Immature natural killer cell (primary cell): Measurements from ENCODE around the gene PABPC5. TPM values are rescaled to one million over a fixed set of nuclear protein-coding genes. Genes with fewer than 3 reads are reported as not detected.

Experiments used
- DNase-seq, 3 donors: peaks; one replicate each; pipeline ENCODE4 v3.0.0; 2022; ENCODE audit warnings: mixed read lengths in 1 of 3
- H3K27ac Mint-ChIP-seq, 6 donors: one replicate each; pipeline ENCODE4 v1.8.0; 2020; ENCODE audit warnings: mixed read lengths in 6 of 6, mild to moderate bottlenecking in 5 of 6, inconsistent platforms in 4 of 6, moderate library complexity in 3 of 6
- H3K27me3 Mint-ChIP-seq, 3 donors: one replicate each; pipeline ENCODE4 v1.8.0; 2020 to 2021; ENCODE audit warnings: low read depth in 3 of 3, mild to moderate bottlenecking in 3 of 3, mixed read lengths in 3 of 3, moderate library complexity in 3 of 3, inconsistent platforms in 1 of 3
- H3K36me3 Mint-ChIP-seq, 3 donors: one replicate each; pipeline ENCODE4 v1.8.0; 2020; ENCODE audit warnings: mixed read lengths in 3 of 3, inconsistent platforms in 2 of 3, mild to moderate bottlenecking in 2 of 3
- H3K4me1 Mint-ChIP-seq, 2 donors: one replicate each; pipeline ENCODE4 v1.8.0; 2020; ENCODE audit warnings: inconsistent platforms in 2 of 2, mild to moderate bottlenecking in 2 of 2, mixed read lengths in 2 of 2, moderate library complexity in 1 of 2
- H3K4me3 Mint-ChIP-seq, 5 donors: one replicate each; pipeline ENCODE4 v1.8.0; 2020; ENCODE audit warnings: mild to moderate bottlenecking in 5 of 5, mixed read lengths in 5 of 5, inconsistent platforms in 3 of 5, moderate library complexity in 3 of 5
- H3K9me3 Mint-ChIP-seq, 6 donors: one replicate each; pipeline ENCODE4 v1.8.0; 2020; ENCODE audit warnings: mild to moderate bottlenecking in 6 of 6, mixed read lengths in 6 of 6, inconsistent platforms in 4 of 6, moderate library complexity in 3 of 6
- polyA plus RNA-seq, 3 donors: library from polyadenylated mRNA; unstranded; fragments of 300-500 nt; fragmentation: Illumina TruSeq; gene quantifications; one replicate each; pipeline ENCODE4 v1.2.3, GENCODE V29; 2021

The PABPC5 gene
- not detected for polyA plus RNA-seq

- Mint-ChIP-seq H3K9me3 (peaks cover 0 to 4% (median 0%) of the 10 kb centered on the region in 6 donors), H3K27me3 (peaks cover 0 to 9% (median 4%) of the 10 kb centered on the region in 3 donors), H3K27ac (no peak within 1 kb of the TSS), H3K4me1 (peaks cover 0 to 2% of the 10 kb centered on the region in 2 donors), H3K4me3 (no peak within 1 kb of the TSS), H3K36me3 (no peaks in the 10 kb centered on the region)
- DNase-seq: no peak
Measured at GRCh38 chrX:91434351-91435168, at the start of gene PABPC5. PABPC5 (plus strand) TSS chrX:91434839; CDS start chrX:91435578, 739 bp downstream.

DNA sequence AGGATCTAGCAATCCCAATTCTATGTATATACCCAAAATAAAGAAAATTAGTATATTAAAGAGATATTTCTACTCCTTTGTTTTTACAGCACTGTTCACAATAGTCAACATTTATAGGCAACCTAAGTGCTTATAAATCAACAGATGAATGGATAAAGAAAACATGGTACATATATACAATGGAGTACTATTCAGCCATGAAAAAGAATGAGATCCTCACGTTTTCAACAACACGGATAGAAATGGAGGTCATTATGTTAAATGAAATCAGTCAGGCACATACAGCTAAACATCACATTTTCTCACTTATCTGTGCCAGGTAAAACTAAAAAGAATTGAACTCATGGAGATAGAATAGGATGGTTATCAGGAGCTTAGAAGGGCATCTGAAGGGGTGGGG, 45.6 kb upstream of the PABPC5 start:
- H3K4me1 Mint-ChIP-seq: no peaks in the 10 kb centered on the region
- H3K27ac Mint-ChIP-seq: no peak overlapping the region
- no peaks in the 10 kb centered on the region for H3K36me3 Mint-ChIP-seq
- DNase-seq: no peak
- H3K9me3 Mint-ChIP-seq: peaks cover 0 to 11% (median 8%) of the 10 kb centered on the region in 6 donors
- H3K4me3 Mint-ChIP-seq: no peak overlapping the region
- H3K27me3 Mint-ChIP-seq: peaks cover 0 to 1% (median 0%) of the 10 kb centered on the region in 3 donors

DNA sequence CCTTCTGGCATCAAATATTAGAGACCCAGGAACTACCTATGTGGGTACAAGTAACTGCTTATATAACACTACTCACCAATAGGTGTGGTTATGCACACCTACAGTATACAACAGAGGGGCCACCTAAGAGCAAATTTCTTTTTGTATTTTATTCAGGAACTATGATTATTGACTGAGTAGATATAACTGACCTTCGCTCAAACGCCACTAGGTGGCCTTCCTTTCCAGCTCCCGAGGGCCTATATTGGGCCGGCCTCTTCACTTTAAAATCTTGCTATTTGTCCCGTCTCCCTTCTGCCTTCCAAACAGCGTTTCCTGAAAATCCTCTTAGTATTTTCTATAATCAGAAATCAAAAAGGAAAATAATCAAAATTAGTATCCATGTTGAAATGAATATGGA, 19.9 kb upstream of the PABPC5 start:
- no peaks in the 10 kb centered on the region for H3K4me1 Mint-ChIP-seq
- no peak overlapping the region for H3K27ac Mint-ChIP-seq
- H3K36me3 Mint-ChIP-seq: peaks cover 0 to under 1% (median 0%) of the 10 kb centered on the region in 3 donors
- DNase-seq: no peak
- H3K27me3 Mint-ChIP-seq: no peaks in the 10 kb centered on the region
- peaks cover 0 to 12% (median under 1%) of the 10 kb centered on the region in 6 donors for H3K9me3 Mint-ChIP-seq
- H3K4me3 Mint-ChIP-seq: no peak overlapping the region

DNA sequence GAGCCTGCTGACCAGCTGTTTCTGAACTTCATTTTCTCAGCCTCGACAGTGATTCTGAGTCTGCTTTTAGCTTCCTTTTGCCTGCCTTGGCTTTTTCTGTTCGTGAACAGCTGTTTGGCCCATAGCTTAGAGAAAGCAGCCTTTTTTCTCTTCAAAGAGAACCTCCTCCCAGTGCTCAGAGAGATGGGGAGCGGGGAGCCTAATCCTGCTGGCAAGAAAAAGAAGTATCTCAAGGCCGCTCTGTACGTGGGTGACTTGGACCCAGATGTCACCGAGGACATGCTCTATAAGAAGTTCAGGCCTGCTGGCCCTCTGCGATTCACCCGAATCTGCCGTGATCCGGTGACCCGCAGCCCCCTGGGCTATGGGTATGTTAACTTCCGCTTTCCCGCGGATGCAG, 756 bp downstream of the PABPC5 start:
- H3K27ac Mint-ChIP-seq: no peak overlapping the region
- no peak for DNase-seq
- H3K4me3 Mint-ChIP-seq: no peak overlapping the region
- H3K27me3 Mint-ChIP-seq: peaks cover 0 to 9% (median 4%) of the 10 kb centered on the region in 3 donors
- peaks cover 0 to 2% of the 10 kb centered on the region in 2 donors for H3K4me1 Mint-ChIP-seq
- no peaks in the 10 kb centered on the region for H3K36me3 Mint-ChIP-seq
- peaks cover 0 to 4% (median 0%) of the 10 kb centered on the region in 6 donors for H3K9me3 Mint-ChIP-seq
